ENCODE results near the gene INMT. TPM values are rescaled to one million over a fixed set of nuclear protein-coding genes. Genes with fewer than 3 reads are reported as not detected.

INMT gene
- total and polyA plus RNA-seq, 2 of the 13 experiments (the other 11 are each of a cell fraction or from before 2014, with no cell fraction given) = not detected

DNA sequence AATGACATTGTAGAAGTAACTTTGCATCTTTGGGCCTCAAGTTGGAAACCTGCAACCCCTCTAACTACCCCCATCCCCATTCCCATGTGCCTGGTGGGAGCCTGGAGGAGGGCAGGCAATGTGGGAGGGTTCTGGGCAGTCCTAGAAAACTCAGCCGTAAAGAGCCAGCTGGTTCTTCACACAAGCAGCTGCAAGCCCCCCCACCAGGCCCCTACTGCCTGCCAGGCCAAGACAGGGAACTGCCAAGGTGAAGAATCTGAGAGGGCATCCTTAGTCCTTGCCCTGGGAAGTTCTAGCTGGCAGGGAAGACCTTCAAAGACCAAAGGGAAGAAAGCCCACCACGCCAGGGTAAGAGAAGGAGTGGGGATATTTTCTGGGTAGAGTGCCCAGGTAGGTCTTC, 12.2 kb upstream of the INMT start (continued):
- TF ChIP-seq RBM39 (IDR thresholded peaks at IDR 0.05; ENCODE audit: low read depth, low read length, poor library complexity, severe bottlenecking) (no peak), JUNB (CRISPR knock-in tag; IDR thresholded peaks at IDR 0.05; ENCODE audit: borderline replicate concordance) (no peak), ZKSCAN8 (CRISPR knock-in tag; IDR thresholded peaks at IDR 0.05; ENCODE audit: borderline replicate concordance) (no peak), NBN (conservative IDR thresholded peaks at IDR 0.05) (no peak), ZNF468 (CRISPR knock-in tag; IDR thresholded peaks at IDR 0.05) (no peak), ZNF292 (CRISPR knock-in tag; IDR thresholded peaks at IDR 0.05; ENCODE audit: borderline replicate concordance, low read depth) (no peak)

DNA sequence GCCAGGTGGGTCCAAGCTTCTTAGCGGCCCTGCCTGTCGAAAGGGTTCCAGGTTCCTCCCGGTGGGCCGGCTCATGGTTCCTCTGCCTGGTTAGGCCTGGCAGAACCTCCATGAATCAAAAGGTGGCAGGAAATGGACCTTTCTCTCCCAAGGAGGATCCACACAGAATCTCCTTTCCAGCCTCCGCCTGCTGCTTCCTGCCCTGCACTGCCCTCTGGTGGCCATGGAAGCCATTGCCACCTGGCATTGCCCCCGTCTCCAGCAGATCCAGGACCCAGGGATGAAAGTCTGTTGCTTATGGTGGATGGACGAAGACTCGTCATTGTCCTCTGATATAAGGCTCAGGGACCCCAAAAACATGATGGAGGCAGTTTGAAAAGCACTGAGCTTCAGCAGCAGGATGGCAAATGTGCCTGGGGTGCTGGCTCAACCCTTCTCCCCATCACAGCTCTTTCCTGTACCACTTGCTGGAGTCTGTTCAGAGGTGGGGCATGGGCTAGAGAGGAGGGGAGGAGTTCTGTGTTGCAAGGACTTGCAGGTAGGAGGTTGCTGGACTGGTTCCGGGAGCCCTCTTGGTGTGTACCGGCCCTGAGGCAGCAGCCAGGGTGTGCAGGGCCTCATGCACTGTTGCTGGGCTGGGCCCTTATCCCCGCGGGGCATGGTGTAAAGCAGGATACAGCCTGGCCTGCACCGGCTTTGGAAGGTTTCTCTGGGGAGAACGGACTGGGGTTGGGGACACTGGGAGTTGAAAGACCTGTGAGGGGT, 11.3 kb upstream of the INMT start:
- ChIA-PET POLR2A (no interaction called here), CTCF (ENCODE audit: low intra/inter-chr PET ratio, low total read pairs) (interaction anchor here (0.6 to 1.2 kb wide), 3 partner anchors 58 to 230 kb away, joined by 3 to 4 read pairs (median 3); no protein-coding TSS in a partner anchor)
- no peak overlapping the region for H3K27ac ChIP-seq (ENCODE audit: extremely low read length, insufficient read depth, low read length)
- no peaks in the 10 kb centered on the region for H3K4me1 ChIP-seq (ENCODE audit: insufficient read depth, low read length)
- WGBS (ENCODE audit: low lambda C conversion rate) = 14% methylated on average over 13 of the region's 14 CpGs
- H3K36me3 ChIP-seq (replicated peaks in 1 of 2; ENCODE audit: control insufficient read depth in 1 of 2, insufficient read depth in 2 of 2, low read length in 2 of 2) = no peaks in the 10 kb centered on the region
- peak; percentile 91 for ATAC-seq
- no peaks in the 10 kb centered on the region for H3K79me2 ChIP-seq (ENCODE audit: insufficient read depth, low read length)
- FAIRE-seq = peak; percentile 73
- no peaks in the 10 kb centered on the region for H3K9me3 ChIP-seq (ENCODE audit: low read length)
- H3K4me2 ChIP-seq (ENCODE audit: low read depth, low read length) = no peak overlapping the region
- H3K27me3 ChIP-seq (ENCODE audit: control insufficient read depth in 1 of 2, insufficient read depth in 2 of 2, low read length in 2 of 2) = peaks cover 0 to 21% of the 10 kb centered on the region in 2 experiments; a peak in 2 of 5 replicates
- no peaks in the 10 kb centered on the region for H4K20me1 ChIP-seq (ENCODE audit: insufficient read depth, low read length)
- no TSS peak for BruUV-seq (replicated peaks)
- H2AFZ ChIP-seq (ENCODE audit: low read length) = no peak overlapping the region
- peak; percentile 29 for DNase-seq (ENCODE audit: low spot score)
- in situ Hi-C loops (cut with HindIII; ENCODE audit: extremely low pct_ligation_motif_present, low pct_unique_long_range_greater_than_20kb) = no loop called here
- H3K9ac ChIP-seq (ENCODE audit: insufficient read depth, low read depth, low read length) = no peak overlapping the region
- intact Hi-C loops (cut with micrococcal nuclease; ENCODE audit: unreplicated experiment) = loop anchor here (1.0 to 10.0 kb wide), 2 partner anchors 58 to 196 kb away; partner anchors contain the start of gene CRHR2
- no peak overlapping the region for H3K4me3 ChIP-seq (replicated peaks in 1 of 3; ENCODE audit: insufficient read depth in 1 of 3, low read depth in 2 of 3, low read length in 3 of 3)
- TF ChIP-seq LCORL (IDR thresholded peaks at IDR 0.05) (no peak), LCORL (CRISPR knock-in tag; IDR thresholded peaks at IDR 0.05) (no peak), IKZF4 (CRISPR knock-in tag; IDR thresholded peaks at IDR 0.05; ENCODE audit: borderline replicate concordance, low read depth, not compliant biosample characterization) (no peak), MYNN (CRISPR knock-in tag; IDR thresholded peaks at IDR 0.05; ENCODE audit: low read depth) (no peak), ZNF501 (CRISPR knock-in tag; IDR thresholded peaks at IDR 0.05) (peak; percentile 65; the same call in 1 of the 2 replicates), ZNF775 (CRISPR knock-in tag; IDR thresholded peaks at IDR 0.05; ENCODE audit: borderline replicate concordance) (no peak), PHF5A (CRISPR knock-in tag; IDR thresholded peaks at IDR 0.05; ENCODE audit: low read depth, unreplicated experiment) (no peak), MEIS1 (CRISPR knock-in tag; IDR thresholded peaks at IDR 0.05; ENCODE audit: borderline replicate concordance) (peak; percentile 59; the same call in 1 of the 2 replicates)
- TF ChIP-seq, protein P1, sequence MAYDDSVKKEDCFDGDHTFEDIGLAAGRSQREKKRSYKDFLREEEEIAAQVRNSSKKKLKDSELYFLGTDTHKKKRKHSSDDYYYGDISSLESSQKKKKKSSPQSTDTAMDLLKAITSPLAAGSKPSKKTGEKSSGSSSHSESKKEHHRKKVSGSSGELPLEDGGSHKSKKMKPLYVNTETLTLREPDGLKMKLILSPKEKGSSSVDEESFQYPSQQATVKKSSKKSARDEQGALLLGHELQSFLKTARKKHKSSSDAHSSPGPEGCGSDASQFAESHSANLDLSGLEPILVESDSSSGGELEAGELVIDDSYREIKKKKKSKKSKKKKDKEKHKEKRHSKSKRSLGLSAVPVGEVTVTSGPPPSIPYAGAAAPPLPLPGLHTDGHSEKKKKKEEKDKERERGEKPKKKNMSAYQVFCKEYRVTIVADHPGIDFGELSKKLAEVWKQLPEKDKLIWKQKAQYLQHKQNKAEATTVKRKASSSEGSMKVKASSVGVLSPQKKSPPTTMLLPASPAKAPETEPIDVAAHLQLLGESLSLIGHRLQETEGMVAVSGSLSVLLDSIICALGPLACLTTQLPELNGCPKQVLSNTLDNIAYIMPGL (CRISPR knock-in tag; IDR thresholded peaks at IDR 0.05; ENCODE audit: borderline replicate concordance in 1 of 2, low read depth in 1 of 2) = peak; percentile 44 to 50; a peak in 1 of 4 replicates
- TF ChIP-seq, protein P2, sequence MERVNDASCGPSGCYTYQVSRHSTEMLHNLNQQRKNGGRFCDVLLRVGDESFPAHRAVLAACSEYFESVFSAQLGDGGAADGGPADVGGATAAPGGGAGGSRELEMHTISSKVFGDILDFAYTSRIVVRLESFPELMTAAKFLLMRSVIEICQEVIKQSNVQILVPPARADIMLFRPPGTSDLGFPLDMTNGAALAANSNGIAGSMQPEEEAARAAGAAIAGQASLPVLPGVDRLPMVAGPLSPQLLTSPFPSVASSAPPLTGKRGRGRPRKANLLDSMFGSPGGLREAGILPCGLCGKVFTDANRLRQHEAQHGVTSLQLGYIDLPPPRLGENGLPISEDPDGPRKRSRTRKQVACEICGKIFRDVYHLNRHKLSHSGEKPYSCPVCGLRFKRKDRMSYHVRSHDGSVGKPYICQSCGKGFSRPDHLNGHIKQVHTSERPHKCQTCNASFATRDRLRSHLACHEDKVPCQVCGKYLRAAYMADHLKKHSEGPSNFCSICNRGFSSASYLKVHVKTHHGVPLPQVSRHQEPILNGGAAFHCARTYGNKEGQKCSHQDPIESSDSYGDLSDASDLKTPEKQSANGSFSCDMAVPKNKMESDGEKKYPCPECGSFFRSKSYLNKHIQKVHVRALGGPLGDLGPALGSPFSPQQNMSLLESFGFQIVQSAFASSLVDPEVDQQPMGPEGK (CRISPR knock-in tag; IDR thresholded peaks at IDR 0.05) = 0 out of 2 replicates have a peak, but pooled peaks have one; percentile 20
- TF ChIP-seq, protein P3, sequence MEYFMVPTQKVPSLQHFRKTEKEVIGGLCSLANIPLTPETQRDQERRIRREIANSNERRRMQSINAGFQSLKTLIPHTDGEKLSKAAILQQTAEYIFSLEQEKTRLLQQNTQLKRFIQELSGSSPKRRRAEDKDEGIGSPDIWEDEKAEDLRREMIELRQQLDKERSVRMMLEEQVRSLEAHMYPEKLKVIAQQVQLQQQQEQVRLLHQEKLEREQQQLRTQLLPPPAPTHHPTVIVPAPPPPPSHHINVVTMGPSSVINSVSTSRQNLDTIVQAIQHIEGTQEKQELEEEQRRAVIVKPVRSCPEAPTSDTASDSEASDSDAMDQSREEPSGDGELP (IDR thresholded peaks at IDR 0.05; ENCODE audit: borderline replicate concordance, low read depth) = peak; percentile 34; the same call in 1 of the 2 replicates
